Fibroblast of lung (primary cell): ENCODE results near the gene BET1.
"Not testable (repeated sequence)": the region's sequence is repeated elsewhere in the genome, so short reads cannot be mapped to it uniquely, and the experiment has no call there.

ENCODE experiments used
- EZH2 ChIP-seq: IDR thresholded peaks from 2 replicates; pipeline ENCODE4 v1.5.1; 2012; ENCODE audit warnings: low read length, control low read depth, mild to moderate bottlenecking; ENCODE audit errors: missing control alignments
- TF ChIP-seq, protein P1 (sequence below), 2 donors: IDR thresholded peaks in 1 of 2; conservative IDR thresholded peaks in 1 of 2; 1 replicate in 1 of 2; 2 replicates in 1 of 2; pipeline ENCODE4 v1.5.1; 2011 to 2012; ENCODE audit warnings: low read length in 2 of 2, control low read depth in 1 of 2, inconsistent platforms in 1 of 2, low read depth in 1 of 2, mild to moderate bottlenecking in 1 of 2

DNA sequence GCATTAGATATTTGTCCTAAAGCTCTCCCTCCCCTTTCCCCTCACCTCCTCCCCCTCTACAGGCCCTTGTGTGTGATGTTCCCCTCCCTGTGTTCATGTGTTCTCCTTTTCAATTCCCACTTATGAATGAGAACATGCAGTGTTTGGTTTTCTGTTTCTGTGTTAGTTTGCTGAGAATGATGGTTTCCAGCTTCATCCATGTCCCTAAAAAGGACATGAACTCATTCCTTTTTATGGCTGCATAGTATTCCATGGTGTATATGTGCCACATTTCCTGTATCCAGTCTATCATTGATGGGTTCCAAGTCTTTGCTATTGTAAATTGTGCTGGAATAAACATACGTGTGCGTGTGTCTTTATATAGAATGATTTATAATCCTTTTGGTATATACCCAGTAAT, 22.5 kb upstream of the BET1 start:
- TF ChIP-seq, protein P1, sequence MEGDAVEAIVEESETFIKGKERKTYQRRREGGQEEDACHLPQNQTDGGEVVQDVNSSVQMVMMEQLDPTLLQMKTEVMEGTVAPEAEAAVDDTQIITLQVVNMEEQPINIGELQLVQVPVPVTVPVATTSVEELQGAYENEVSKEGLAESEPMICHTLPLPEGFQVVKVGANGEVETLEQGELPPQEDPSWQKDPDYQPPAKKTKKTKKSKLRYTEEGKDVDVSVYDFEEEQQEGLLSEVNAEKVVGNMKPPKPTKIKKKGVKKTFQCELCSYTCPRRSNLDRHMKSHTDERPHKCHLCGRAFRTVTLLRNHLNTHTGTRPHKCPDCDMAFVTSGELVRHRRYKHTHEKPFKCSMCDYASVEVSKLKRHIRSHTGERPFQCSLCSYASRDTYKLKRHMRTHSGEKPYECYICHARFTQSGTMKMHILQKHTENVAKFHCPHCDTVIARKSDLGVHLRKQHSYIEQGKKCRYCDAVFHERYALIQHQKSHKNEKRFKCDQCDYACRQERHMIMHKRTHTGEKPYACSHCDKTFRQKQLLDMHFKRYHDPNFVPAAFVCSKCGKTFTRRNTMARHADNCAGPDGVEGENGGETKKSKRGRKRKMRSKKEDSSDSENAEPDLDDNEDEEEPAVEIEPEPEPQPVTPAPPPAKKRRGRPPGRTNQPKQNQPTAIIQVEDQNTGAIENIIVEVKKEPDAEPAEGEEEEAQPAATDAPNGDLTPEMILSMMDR (conservative IDR thresholded peaks at IDR 0.05 in 1 of 2, IDR thresholded peaks at IDR 0.05 in 1 of 2; ENCODE audit: low read depth in 1 of 2, low read length in 2 of 2): not testable (repeated sequence)
- TF ChIP-seq EZH2: not testable (repeated sequence)
